Measurements from ENCODE around the gene USP51.
"Not testable (repeated sequence)": the region's sequence is repeated elsewhere in the genome, so short reads cannot be mapped to it uniquely, and the experiment has no call there.

The USP51 gene

DNA sequence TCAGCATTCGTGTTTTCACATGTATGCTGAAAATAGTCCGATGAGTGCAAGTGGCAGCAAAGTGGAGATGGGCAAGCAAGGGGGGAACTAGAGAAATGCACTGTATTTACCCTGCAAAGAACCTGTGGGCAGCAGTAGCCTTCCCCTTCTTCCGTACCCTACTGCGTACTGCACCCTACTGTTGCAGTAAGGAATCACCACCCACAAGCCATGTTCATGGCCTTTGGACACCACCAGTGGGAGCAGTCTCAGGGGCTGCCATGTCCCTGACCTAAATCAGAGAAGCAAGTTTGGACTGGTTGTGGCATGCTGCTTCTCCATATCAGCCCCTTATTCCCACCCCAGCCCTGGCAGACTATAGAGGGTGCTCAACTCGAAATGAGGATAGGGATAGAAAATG, 25.6 kb downstream of the USP51 start:
- DNase-seq = not testable (repeated sequence)

DNA sequence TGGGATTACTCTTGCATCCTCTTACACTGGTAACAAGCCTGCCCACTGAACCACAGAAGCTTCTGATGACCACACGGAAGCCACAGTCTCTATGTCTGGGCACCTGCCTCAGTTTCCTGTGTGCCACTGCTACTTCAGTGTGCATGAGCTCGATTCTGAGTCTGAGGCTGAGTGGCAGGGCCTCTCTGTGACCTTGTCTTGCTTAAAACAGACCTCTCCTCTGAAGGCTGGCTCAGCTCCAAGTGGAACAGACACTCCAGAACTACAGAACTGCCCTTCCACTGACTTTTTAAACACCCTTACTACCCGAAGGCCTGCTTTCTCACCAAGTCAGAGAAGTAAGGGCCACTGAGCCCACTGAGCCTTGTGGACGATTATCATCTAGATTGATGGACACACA, 29.7 kb downstream of the USP51 start:
- not testable (repeated sequence) for DNase-seq

DNA sequence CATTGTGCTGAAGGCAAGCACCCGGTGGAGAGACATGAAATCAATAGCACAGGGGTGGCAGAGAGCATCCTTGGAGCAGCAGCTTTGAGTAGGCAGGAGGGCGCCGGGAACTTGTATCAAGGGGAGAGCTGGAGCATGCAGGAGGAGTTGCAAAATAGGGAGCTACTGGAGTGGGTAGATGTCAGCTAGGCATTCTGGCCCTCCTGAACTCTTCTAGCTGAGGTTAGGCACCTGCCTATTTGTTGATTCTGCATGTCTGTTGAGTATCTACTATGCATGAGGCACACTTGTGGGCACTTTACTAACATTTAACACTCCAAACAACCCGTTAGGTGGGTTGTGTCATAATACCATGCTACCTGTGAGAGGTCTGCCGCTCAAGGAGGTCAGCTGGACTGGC, 30.2 kb downstream of the USP51 start:
- not testable (repeated sequence) for DNase-seq

DNA sequence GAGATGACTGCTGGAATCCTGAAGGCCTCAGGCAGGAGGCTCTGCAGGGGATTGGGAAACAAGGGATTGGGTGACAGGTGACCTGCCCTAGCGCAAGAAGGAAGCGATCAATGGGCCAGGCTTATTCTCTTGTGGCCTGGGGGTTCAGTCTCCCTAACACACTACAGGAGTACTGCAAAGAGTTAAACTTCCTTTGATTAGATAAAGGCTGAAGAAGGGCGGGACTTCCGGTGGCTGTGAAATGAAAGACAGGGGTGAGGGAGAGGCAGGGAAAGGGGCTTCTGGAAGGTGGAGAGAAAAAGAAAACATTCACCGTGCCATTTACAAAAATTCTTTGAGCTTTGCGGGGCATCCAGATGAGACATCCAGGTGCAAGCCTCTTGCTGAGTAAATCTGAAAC, 33.9 kb downstream of the USP51 start:
- DNase-seq = not testable (repeated sequence)

GRCh38 chrX:55452833-55453124, 36.9 kb downstream of the USP51 start:
- no peak for DNase-seq

GRCh38 chrX:55451990-55452832, 37.4 kb downstream of the USP51 start, which contains the start of gene MAGEH1:
MAGEH1 (plus strand) TSS chrX:55452127; CDS start chrX:55452375, 248 bp downstream.
- DNase-seq = peak; percentile 87

GRCh38 chrX:55451626-55451989, 38.0 kb downstream of the USP51 start:
- no peak for DNase-seq

- DNase-seq = no peak
Measured at GRCh38 chrX:55451141-55451540, 38.5 kb downstream of the USP51 start.

GRCh38 chrX:55450259-55450658, 39.4 kb downstream of the USP51 start:
- DNase-seq = no peak

DNA sequence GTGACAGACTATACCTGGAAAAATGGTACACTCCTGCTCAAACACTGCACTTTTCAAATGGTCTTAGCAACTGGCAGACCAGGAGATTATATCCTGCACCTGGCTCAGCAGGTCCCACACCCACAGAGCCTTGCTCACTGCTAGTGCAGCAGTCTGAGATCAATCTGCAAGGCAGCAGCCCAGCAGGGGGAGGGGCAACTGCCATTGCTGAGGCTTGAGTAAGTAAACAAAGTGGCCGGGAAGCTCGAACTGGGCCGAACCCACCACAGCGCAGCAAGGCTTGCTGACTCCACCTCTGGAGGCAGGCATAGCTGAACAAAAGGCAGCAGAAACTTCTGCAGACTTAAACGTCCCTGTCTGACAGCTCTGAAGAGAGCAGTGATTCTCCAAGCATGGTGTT, 46.2 kb downstream of the USP51 start:
- DNase-seq = not testable (repeated sequence)

Data from activated CD4-positive, alpha-beta T cell treated with anti-CD3 and anti-CD28 coated beads, Interleukin-10, Interleukin-2, amounts not matched to agents 100 ng/mL and 50 ng/mL, durations not matched to agents 16 hours and 8 hours (primary cell).